ENCODE results near the gene LFNG.
A peak's percentile ranks its signal among the peaks of the same experiment; 100 is the strongest.

The LFNG gene

GRCh38 chr7:2474224-2474623 lies 45.4 kb upstream of the LFNG start:
- no peak overlapping the region for H3K4me3 ChIP-seq (ENCODE audit: low read depth, low read length)
- no peak for TF ChIP-seq CTCF (IDR thresholded peaks at IDR 0.05; ENCODE audit: insufficient read depth, low read depth, low read length, missing control alignments)
- no peak for DNase-seq (ENCODE audit: low read depth)

GRCh38 chr7:2474813-2475677 lies 44.5 kb upstream of the LFNG start:
- no peak for TF ChIP-seq CTCF (IDR thresholded peaks at IDR 0.05; ENCODE audit: insufficient read depth, low read depth, low read length, missing control alignments)
- H3K4me3 ChIP-seq (ENCODE audit: low read depth, low read length), result no peak overlapping the region
- DNase-seq (ENCODE audit: low read depth), result no peak

- no peak for DNase-seq (ENCODE audit: low read depth)
- TF ChIP-seq CTCF (IDR thresholded peaks at IDR 0.05; ENCODE audit: insufficient read depth, low read depth, low read length, missing control alignments), result no peak
- no peak overlapping the region for H3K4me3 ChIP-seq (ENCODE audit: low read depth, low read length)
These were observed 43.9 kb upstream of the LFNG start for GRCh38 chr7:2475678-2476015.

- DNase-seq (ENCODE audit: low read depth), result no peak
- H3K4me3 ChIP-seq (ENCODE audit: low read depth, low read length), result no peak within 1 kb of the TSS
- no peak for TF ChIP-seq CTCF (IDR thresholded peaks at IDR 0.05; ENCODE audit: insufficient read depth, low read depth, low read length, missing control alignments)
These were observed 43.3 kb upstream of the LFNG start, which contains the start of gene GRIFIN for GRCh38 chr7:2476298-2476697. TSS of gene GRIFIN (minus strand) at chr7:2476398. CDS start at chr7:2476383, 15 bp downstream.

- no peak for DNase-seq (ENCODE audit: low read depth)
- no peak for TF ChIP-seq CTCF (IDR thresholded peaks at IDR 0.05; ENCODE audit: insufficient read depth, low read depth, low read length, missing control alignments)
- no peak overlapping the region for H3K4me3 ChIP-seq (ENCODE audit: low read depth, low read length)
These were observed 42.7 kb upstream of the LFNG start for GRCh38 chr7:2476776-2477446.

GRCh38 chr7:2477447-2478398 lies 41.9 kb upstream of the LFNG start:
- DNase-seq (ENCODE audit: low read depth), result peak; percentile 56
- H3K4me3 ChIP-seq (ENCODE audit: low read depth, low read length), result no peak overlapping the region
- TF ChIP-seq CTCF (IDR thresholded peaks at IDR 0.05; ENCODE audit: insufficient read depth, low read depth, low read length, missing control alignments), result peak; percentile 51

Data from GM12865 (cell line).